ENCODE data around the gene H3-3A.

GRCh38 chr1:226069811-226070489, 7.4 kb downstream of the H3-3A start:
- TF ChIP-seq EZH2 (optimal IDR thresholded peaks at IDR 0.05; ENCODE audit: low read depth, low read length) = no peak
- no peak for TF ChIP-seq CTCF (IDR thresholded peaks at IDR 0.05; ENCODE audit: low read length)
- TF ChIP-seq EZH2phosphoT487 (IDR thresholded peaks at IDR 0.05; ENCODE audit: low read length) = no peak
